ENCODE results near the gene SCAF4.
"Not testable (repeated sequence)": the region's sequence is repeated elsewhere in the genome, so short reads cannot be mapped to it uniquely, and the experiment has no call there.

SCAF4 gene

GRCh38 chr21:31668651-31669491 lies 63.0 kb downstream of the SCAF4 start:
- peak in 1 of 5 donors; percentile 40 for DNase-seq

- no peak for DNase-seq
Observed at GRCh38 chr21:31667639-31668038, 64.3 kb downstream of the SCAF4 start.

- peak in 1 of 5 donors; percentile 20 for DNase-seq
Observed at GRCh38 chr21:31667132-31667531, 64.8 kb downstream of the SCAF4 start.

- no peak for DNase-seq
Observed at GRCh38 chr21:31666445-31667010, 65.4 kb downstream of the SCAF4 start.

GRCh38 chr21:31665869-31666268 lies 66.0 kb downstream of the SCAF4 start:
- DNase-seq = not testable (repeated sequence)

GRCh38 chr21:31665397-31665796 lies 66.5 kb downstream of the SCAF4 start:
- DNase-seq = peak in 1 of 5 donors; percentile 43

- no peak for DNase-seq
Observed at GRCh38 chr21:31663584-31664249, 68.2 kb downstream of the SCAF4 start.

GRCh38 chr21:31660591-31660990 lies 71.3 kb downstream of the SCAF4 start:
- no peak for DNase-seq

GRCh38 chr21:31660259-31660565 lies 71.7 kb downstream of the SCAF4 start:
- no peak for DNase-seq

- peak; percentile 93 to 97 (median 94) for DNase-seq
Observed at GRCh38 chr21:31659536-31660258, 72.2 kb downstream of the SCAF4 start, which contains the start of gene SOD1. TSS of gene SOD1 (plus strand) at chr21:31659693. CDS start at chr21:31659770, 77 bp downstream.

- DNase-seq = no peak
Observed at GRCh38 chr21:31659286-31659535, 72.7 kb downstream of the SCAF4 start.

- DNase-seq = no peak
Observed at GRCh38 chr21:31658053-31658452, 73.9 kb downstream of the SCAF4 start.

- DNase-seq = peak in 1 of 5 donors; percentile 30
Observed at GRCh38 chr21:31656199-31657095, 75.5 kb downstream of the SCAF4 start.

- DNase-seq = not testable (repeated sequence)
Observed at GRCh38 chr21:31654821-31655580, 76.9 kb downstream of the SCAF4 start.

GRCh38 chr21:31654340-31654739 lies 77.6 kb downstream of the SCAF4 start:
- no peak for DNase-seq

- DNase-seq = not testable (repeated sequence)
Observed at GRCh38 chr21:31651491-31651890, 80.4 kb downstream of the SCAF4 start.

- no peak for DNase-seq
Observed at GRCh38 chr21:31650930-31651329, 81.0 kb downstream of the SCAF4 start.

GRCh38 chr21:31647650-31648049 lies 84.3 kb downstream of the SCAF4 start:
- DNase-seq = no peak

GRCh38 chr21:31644643-31645042 lies 87.3 kb downstream of the SCAF4 start:
- no peak for DNase-seq

- no peak for DNase-seq
Observed at GRCh38 chr21:31641416-31641922, 90.4 kb downstream of the SCAF4 start.

- DNase-seq = no peak
Observed at GRCh38 chr21:31636874-31637273, 95.0 kb downstream of the SCAF4 start.

All from T-helper 1 cell (primary cell).